WTC11 (cell line): ENCODE results near the gene CATSPERZ. TPM values are rescaled to one million over a fixed set of nuclear protein-coding genes. Genes with fewer than 3 reads are reported as not detected.

Source experiments
- ATAC-seq: fragments of 200-7000 bp; cut with Tn5 transposase; 2 replicates; pipeline ENCODE4 v1.10.0; 2021; ENCODE audit warnings: mild to moderate bottlenecking, moderate library complexity
- CTCF ChIA-PET: fragments of 300-600 bp; sonication (Branson Sonifier 250); formaldehyde crosslinking; loops from one replicate; lab custom pipeline; 2021; ENCODE audit warnings: antibody characterized with exemption; lab: Charles Lee
- POLR2A ChIA-PET: fragments of 350-600 bp; sonication (Branson Sonifier 250); formaldehyde crosslinking; loops from one replicate; lab custom pipeline; 2021; ENCODE audit warnings: antibody characterized with exemption; lab: Charles Lee
- DNase-seq: peaks from one replicate; pipeline ENCODE4 v3.0.0; 2021; ENCODE audit warnings: low spot score
- H3K27ac Mint-ChIP-seq: 2 replicates; pipeline ENCODE4 v1.8.0; 2021; ENCODE audit warnings: mixed read lengths
- H3K27me3 Mint-ChIP-seq: 2 replicates; pipeline ENCODE4 v1.8.0; 2021; ENCODE audit warnings: low read depth, mild to moderate bottlenecking, moderate library complexity, mixed read lengths
- H3K36me3 Mint-ChIP-seq: 2 replicates; pipeline ENCODE4 v1.8.0; 2021; ENCODE audit warnings: mixed read lengths
- H3K4me1 Mint-ChIP-seq: 2 replicates; pipeline ENCODE4 v1.8.0; 2022; ENCODE audit warnings: mixed read lengths
- H3K4me3 Mint-ChIP-seq: 2 replicates; pipeline ENCODE4 v1.8.0; 2021; ENCODE audit warnings: mild to moderate bottlenecking, moderate library complexity, mixed read lengths
- H3K9me3 Mint-ChIP-seq: 2 replicates; pipeline ENCODE4 v1.8.0; 2021; ENCODE audit warnings: mixed read lengths
- ATF2 ChIP-seq: sonication (generic); formaldehyde crosslinking; IDR thresholded peaks from 2 replicates; pipeline ENCODE4 v1.8.1; 2022; ENCODE audit warnings: low read depth, missing genetic modification reagents, borderline replicate concordance
- ATF6 ChIP-seq: sonication (generic); formaldehyde crosslinking; IDR thresholded peaks from 2 replicates; pipeline ENCODE4 v1.8.1; 2023; ENCODE audit warnings: mild to moderate bottlenecking, missing genetic modification reagents
- FOXP1 ChIP-seq: sonication (generic); formaldehyde crosslinking; IDR thresholded peaks from 2 replicates; pipeline ENCODE4 v1.8.0; 2022; ENCODE audit warnings: missing genetic modification reagents, mild to moderate bottlenecking, moderate library complexity, borderline replicate concordance
- GTF2I ChIP-seq: fragments of 250-450 bp; sonication (Bioruptor Pico); conservative IDR thresholded peaks from 2 replicates; pipeline ENCODE4 v1.4.0; 2021; ENCODE audit warnings: mild to moderate bottlenecking
- NR3C1 ChIP-seq: sonication (generic); formaldehyde crosslinking; conservative IDR thresholded peaks from 2 replicates; pipeline ENCODE4 v1.8.1; 2023; ENCODE audit warnings: low read depth, mild to moderate bottlenecking, missing genetic modification reagents
- RELA ChIP-seq: sonication (generic); formaldehyde crosslinking; IDR thresholded peaks from 2 replicates; pipeline ENCODE4 v1.8.1; 2022; ENCODE audit warnings: missing genetic modification reagents, mild to moderate bottlenecking, borderline replicate concordance
- TCF7 ChIP-seq: sonication (generic); formaldehyde crosslinking; IDR thresholded peaks from 2 replicates; pipeline ENCODE4 v1.8.0; 2022; ENCODE audit warnings: mild to moderate bottlenecking, low read depth, missing genetic modification reagents, moderate library complexity
- ZNF121 ChIP-seq: sonication (generic); formaldehyde crosslinking; IDR thresholded peaks from 2 replicates; pipeline ENCODE4 v1.8.0; 2023; ENCODE audit warnings: missing genetic modification reagents
- ZNF423 ChIP-seq: fragments of 250-450 bp; sonication (Bioruptor Pico); IDR thresholded peaks from 2 replicates; pipeline ENCODE4 v2.1.2; 2022; ENCODE audit warnings: mild to moderate bottlenecking, moderate library complexity
- ZNF532 ChIP-seq: fragments of 250-450 bp; sonication (Bioruptor Pico); IDR thresholded peaks from 2 replicates; pipeline ENCODE4 v1.9.0; 2021; ENCODE audit warnings: mild to moderate bottlenecking, borderline replicate concordance
- total RNA-seq: library from RNA; stranded (reverse); gene quantifications from 3 replicates; pipeline ENCODE4 v1.2.3, GENCODE V29; 2021
- TF ChIP-seq, protein P1 (sequence below): sonication (generic); formaldehyde crosslinking; IDR thresholded peaks from 2 replicates; pipeline ENCODE4 v1.8.1; 2022; ENCODE audit warnings: missing genetic modification reagents, borderline replicate concordance

CATSPERZ gene
- total RNA-seq, 1 experiment from 2014 or later = 2.5 TPM

DNA sequence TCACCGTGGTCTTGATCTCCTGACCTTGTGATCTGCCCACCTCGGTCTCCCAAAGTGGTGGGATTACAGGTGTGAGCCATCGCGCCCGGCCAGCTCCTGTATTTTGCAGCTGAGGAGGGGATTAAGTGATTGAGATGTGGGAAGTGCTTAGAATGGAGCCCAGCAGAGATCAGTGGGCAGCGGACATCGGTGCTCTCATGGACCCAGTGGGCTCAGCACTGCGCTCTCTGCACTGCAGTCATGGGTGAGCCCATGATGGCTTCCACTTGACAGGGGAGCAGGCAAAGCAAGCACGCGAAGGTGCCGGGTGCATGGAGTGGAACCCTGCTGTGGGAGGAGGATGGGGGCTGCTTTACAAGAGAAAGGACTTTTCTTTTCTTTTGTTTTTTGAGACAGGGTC, 30.7 kb downstream of the CATSPERZ start:
- H3K4me1 Mint-ChIP-seq = peaks cover 10% of the 10 kb centered on the region
- DNase-seq (peak; percentile 11), ATAC-seq (no peak)
- H3K27ac Mint-ChIP-seq = no peak overlapping the region
- no peaks in the 10 kb centered on the region for H3K36me3 Mint-ChIP-seq
- 0 out of 2 replicates have a peak, but pooled peaks cover 3% of the 10 kb centered on the region for H3K9me3 Mint-ChIP-seq
- peaks cover 14% of the 10 kb centered on the region; the same call in 1 of the 2 replicates for H3K27me3 Mint-ChIP-seq
- H3K4me3 Mint-ChIP-seq = no peak overlapping the region
- POLR2A ChIA-PET = interaction anchor here (1.0 kb wide), 1 partner anchor 14 kb away, joined by 6 read pairs; the partner anchor contains the start of genes PRDX5 and TRMT112
- CTCF ChIA-PET = interaction anchor here (0.5 to 4.8 kb wide), 22 partner anchors 11 to 557 kb away, joined by 3 to 118 read pairs (median 6); partner anchors contain the start of genes BAD, CCDC88B, ESRRA and PRDX5
- TF ChIP-seq ZNF423 (peak; percentile 33; the same call in 1 of the 2 replicates), TCF7 (CRISPR knock-in tag) (no peak), GTF2I (no peak), ATF6 (CRISPR knock-in tag) (no peak)

DNA sequence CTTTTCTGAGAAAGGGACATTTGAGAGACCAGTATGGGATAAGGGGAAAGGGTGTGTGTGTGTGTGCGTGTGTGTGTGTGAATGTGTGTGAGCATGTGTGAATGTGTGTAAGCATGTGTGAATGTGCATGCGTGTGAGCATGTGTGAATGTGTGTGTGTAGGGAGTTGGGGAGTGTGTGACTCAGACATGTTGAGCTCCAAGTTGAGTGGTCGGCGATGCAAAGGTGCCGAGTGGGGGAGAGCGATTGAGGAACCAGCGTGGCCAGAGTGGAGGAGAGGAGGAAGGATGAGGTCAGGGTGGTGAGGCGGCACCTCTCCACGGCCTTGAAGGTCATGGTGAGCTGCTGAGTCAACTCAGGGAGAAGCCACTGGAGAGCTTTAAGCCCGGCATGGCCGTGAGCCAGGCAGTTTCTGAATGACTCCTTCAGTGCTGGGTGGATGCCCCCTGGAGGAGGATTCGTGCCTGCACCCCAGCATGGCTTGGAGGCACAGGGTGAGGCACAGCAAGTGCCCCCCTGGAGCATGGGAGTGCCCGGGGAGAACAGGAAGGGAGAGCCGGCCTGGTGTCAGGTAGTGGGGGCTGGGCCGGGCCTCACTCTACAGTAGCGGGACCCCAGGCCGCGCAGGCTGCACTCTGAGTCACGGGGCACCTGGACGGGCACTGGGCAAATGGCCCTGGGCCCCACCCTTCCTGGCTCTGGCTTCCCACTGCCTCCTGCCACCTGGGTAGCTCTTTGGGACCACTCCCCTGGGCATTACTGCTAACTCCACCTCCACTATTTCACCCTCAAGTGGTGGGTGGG, 31.6 kb downstream of the CATSPERZ start:
- H3K9me3 Mint-ChIP-seq = 0 out of 2 replicates have a peak, but pooled peaks cover 3% of the 10 kb centered on the region
- no peaks in the 10 kb centered on the region for H3K36me3 Mint-ChIP-seq
- ATAC-seq = peak; percentile 79
- ChIA-PET CTCF (interaction anchor here (0.7 to 4.8 kb wide), 30 partner anchors 8 to 556 kb away, joined by 3 to 118 read pairs (median 6); partner anchors contain the start of genes BAD, CCDC88B, ESRRA and PLCB3), POLR2A (interaction anchor here (1.0 kb wide), 1 partner anchor 15 kb away, joined by 6 read pairs; the partner anchor contains the start of genes PRDX5 and TRMT112)
- H3K4me1 Mint-ChIP-seq = peaks cover 10% of the 10 kb centered on the region
- H3K27me3 Mint-ChIP-seq = peaks cover 11% of the 10 kb centered on the region; the same call in 1 of the 2 replicates
- peak overlapping the region; percentile 11 for H3K27ac Mint-ChIP-seq
- DNase-seq = peak; percentile 65
- H3K4me3 Mint-ChIP-seq = no peak overlapping the region
- TF ChIP-seq ZNF532 (CRISPR knock-in tag) = no peak
- no peak for TF ChIP-seq ZNF121 (CRISPR knock-in tag)
- no peak for TF ChIP-seq NR3C1 (CRISPR knock-in tag)
- peak; percentile 73; the same call in 1 of the 2 replicates for TF ChIP-seq RELA (CRISPR knock-in tag)
- no peak for TF ChIP-seq ATF2 (CRISPR knock-in tag)
- TF ChIP-seq FOXP1 (CRISPR knock-in tag) = 0 out of 2 replicates have a peak, but pooled peaks have one; percentile 41
- TF ChIP-seq, protein P1, sequence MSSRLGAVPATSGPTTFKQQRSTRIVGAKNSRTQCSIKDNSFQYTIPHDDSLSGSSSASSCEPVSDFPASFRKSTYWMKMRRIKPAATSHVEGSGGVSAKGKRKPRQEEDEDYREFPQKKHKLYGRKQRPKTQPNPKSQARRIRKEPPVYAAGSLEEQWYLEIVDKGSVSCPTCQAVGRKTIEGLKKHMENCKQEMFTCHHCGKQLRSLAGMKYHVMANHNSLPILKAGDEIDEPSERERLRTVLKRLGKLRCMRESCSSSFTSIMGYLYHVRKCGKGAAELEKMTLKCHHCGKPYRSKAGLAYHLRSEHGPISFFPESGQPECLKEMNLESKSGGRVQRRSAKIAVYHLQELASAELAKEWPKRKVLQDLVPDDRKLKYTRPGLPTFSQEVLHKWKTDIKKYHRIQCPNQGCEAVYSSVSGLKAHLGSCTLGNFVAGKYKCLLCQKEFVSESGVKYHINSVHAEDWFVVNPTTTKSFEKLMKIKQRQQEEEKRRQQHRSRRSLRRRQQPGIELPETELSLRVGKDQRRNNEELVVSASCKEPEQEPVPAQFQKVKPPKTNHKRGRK (CRISPR knock-in tag) = no peak
- peak; percentile 61 for TF ChIP-seq ZNF423
